ENCODE results near the gene AP1M1.

- TF ChIP-seq CTCF (IDR thresholded peaks at IDR 0.05): no peak
- no peak for TF ChIP-seq POLR2AphosphoS5 (IDR thresholded peaks at IDR 0.05)
- TF ChIP-seq POLR2A (IDR thresholded peaks at IDR 0.05): no peak
Observed at GRCh38 chr19:16206637-16207036, 8.9 kb downstream of the AP1M1 start.
